GM19397 (cell line): ENCODE results near the gene PPP1CA.

Source experiments
- ATAC-seq: cut with Tn5 transposase; IDR thresholded peaks from one replicate; pipeline ENCODE4 v1.9.1; 2021; ENCODE audit warnings: mild to moderate bottlenecking, moderate library complexity; ENCODE audit not compliant: unreplicated experiment

PPP1CA gene

DNA sequence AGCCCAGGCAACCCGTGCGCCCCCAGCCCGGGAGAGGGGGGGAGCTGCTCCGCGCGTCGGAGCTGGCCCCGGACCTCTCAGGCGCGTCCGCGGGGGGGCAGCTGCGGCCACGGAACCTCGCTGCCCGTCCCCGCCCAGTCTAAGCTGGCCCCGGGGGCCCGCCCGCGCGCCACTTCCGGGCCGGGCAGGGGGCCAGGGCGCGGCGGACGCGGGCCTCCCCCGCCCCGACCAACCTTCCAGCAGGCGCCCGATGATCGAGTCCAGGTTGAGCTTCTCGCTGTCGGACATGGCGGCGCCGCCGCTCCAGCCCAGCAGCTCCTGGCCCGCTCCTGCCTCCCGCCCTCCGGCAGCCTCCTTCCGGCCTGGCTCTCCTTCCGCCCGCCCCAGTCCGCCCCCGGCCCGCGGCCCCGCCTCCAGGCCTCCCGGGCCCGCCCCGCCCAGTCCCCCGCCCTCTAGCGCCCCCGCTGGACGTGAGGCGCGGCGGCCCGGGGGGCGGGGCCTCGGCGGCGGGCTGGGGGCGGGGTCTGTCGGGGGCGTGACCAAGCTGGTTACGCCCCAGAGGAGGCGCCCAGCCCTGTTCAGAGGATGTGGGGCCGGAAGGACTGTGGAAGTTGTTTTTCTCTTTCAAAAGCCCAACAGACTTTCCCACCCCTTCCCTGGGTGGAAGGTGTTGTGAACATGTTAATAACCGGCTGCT lies at the start of gene PPP1CA:
TSS of gene PPP1CA (minus strand) at position 364 of the 697 bp plus-strand sequence. CDS start at position 288, 76 bp downstream.
- ATAC-seq = peak; percentile 69

DNA sequence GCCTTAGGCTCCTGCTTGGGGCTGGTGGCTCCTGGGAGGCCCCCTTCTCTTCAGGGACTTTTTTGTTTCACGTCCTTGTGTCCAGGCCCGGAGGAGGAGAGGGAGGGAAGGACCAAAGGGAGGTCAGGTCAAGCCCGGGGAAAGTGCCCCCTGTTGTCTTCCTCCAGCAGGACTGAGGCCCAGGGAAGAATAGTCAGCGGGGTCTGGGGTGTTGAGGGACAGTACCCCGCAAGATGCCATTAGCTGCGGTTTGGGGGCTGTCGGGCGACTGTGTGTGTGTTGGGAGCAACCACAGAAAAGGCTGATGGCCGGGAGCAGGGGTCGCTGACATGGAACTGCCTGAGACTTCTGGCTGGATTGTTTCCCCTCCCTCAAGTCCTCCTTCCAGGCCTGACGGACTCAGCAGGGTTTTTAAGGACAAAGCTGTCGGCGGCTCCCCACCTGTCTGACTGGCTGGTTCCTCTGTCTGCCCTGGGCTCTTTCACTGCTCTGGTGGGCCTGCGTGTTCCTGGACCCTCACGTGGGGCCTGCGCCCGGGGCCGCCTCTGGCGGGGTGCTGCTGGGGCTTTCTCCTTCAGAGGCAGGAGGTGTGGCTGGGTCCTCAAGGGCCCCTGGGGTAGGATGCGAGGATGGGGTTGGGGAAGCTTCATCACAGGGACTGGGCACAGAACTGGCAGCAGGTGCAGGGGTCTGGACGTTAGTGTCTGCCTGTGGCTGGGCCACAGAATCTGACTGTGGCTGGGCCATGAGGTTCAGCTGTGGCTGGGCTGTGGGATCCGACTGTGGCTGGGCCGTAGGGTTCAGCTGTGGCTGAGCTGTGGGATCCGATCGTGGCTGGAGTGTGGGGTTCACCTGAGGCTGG lies 49.4 kb upstream of the PPP1CA start:
- no peak for ATAC-seq

DNA sequence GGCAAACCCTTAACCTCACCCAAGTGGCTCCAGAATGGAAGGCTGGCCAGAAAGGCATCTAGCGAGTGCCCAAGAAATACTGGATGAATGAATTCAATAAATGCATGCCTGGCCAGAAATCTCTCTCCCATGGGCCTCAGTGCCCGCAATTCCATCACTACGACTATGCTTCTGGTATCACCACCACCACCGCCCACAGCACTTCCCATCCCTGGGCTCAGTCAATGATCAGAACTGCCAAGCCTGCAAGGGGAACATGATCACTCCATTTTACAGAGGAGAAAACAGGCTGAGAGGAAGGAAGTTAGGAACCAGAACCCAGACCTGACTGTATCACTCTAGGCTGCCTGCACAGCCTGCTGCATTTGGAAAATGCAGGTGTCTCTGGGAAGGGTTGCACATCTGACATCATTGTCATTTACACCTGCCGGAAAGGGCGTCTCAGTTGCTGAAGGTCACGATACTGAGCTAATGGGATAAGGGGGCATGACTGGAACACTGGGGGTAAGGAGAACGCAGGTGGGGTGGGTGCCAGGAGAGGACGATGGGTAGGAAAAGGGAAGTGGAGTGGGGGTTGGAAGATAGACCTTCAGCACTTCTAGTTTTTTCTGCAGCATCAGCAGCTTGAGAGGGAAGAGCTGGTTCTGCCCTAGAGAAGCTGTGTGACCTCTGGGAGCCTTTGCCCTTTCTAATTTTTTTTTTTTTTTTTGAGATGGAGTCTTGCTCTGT lies 47.6 kb upstream of the PPP1CA start:
- no peak for ATAC-seq

DNA sequence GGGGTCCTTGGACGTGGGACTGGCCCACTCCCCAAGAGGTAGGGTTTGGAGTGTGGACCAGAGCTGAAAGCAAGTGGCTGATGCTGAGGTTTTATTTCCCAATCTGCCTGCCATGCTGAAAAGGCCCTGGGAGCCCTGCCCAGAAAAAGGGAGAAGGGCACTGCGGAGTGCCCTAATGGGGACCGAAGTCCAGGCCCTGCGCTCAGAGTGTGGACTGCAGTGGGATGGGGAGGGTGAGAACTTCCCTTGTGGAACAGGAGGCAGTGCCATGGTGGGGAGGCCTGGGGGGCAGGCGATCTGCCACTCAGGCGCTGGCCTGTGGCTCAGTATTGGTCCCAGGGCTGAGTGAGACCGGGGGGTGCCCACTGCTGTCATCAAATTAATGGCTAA lies 46.6 kb upstream of the PPP1CA start:
- no peak for ATAC-seq

DNA sequence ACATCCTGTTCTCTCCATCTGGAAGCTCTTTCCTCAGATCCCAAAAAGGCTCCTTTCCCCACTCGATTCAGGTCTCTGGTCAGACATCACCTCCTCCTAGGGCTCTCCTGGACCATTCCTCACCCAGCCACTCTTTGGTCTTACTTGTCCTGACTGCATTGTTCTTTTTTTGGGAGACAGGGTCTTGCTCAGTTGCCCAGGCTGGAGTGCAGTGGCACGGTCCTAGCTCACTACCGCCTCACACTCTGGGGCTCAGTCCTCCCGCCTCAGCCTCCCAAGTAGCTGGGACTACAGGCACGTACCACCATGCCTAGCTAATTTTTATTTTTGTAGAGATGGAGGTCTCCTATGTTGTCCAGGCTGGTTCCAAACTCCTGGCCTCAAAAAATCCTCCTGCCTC lies 43.9 kb upstream of the PPP1CA start:
- no peak for ATAC-seq

DNA sequence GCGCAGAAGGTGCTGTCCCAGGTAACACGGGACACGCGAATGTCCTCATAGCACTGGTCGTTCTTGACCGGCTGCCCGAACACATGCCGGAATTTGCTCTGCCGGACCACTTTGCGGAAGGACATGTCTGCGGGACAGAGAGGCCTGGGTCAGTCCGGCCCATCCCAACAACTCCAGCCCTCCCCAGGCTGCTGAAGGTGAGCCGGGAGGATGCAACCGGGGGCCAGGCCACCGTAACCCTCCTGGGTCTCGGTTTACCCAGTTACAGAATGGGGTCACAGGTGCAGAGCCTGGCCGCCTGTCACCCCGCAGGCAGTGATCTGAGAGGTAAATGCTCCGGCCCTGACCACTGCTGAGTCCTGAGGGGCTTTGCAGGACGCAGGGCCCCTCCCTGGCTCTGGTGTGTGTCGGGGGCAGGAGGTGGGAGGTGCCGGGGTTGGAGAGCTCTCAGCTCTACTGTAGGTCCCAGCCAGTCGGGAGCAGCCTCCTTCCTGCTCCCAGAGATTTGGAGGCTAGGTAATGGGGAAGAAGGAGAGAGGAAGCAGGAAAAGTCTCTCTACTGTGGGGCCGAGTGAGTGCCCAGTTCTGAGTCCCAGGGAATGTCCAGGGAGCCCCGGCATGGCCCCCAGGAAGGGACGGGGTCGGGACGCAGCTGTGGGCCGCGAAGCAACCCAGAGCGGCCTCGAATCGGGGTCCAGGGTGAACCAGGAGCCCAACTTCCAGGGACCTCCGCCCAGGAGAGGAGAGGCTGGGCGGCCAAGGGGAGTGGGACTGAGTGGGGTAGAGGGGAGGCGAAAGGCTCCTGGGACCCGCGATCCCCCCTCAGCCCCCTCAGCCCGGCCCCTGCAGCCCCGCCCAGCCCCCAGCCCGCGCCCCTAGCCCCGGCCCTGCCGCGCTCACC lies 41.1 kb upstream of the PPP1CA start:
- ATAC-seq = no peak

DNA sequence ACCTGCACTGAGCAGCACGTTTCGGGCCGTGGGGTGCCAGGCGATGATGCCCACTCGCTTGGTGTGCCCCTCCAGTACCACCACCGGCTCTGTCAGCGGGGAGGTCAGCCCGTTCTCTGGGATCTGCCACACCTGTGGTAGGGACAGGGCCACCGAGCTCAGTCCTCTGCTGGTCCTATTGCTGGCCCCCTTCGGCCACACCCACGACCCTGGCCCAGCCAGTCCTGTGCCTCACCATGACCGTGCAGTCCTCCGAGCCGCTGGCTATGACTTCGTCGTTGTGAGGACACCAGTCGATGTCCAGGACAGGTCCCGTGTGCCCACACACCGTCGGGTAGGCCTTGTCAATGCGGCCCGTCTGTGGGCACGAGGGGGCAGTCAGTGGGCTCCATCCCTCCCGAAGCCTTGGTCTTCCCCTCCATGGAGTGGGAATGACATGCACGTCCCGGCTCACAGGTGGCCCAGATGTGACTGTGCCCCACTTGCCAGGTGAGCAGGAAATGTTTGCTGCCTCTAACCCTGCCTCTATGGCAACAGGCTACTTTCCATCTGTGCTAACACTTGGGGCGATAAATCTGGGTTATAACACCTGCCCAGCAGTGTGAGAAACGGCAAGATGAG lies 40.2 kb upstream of the PPP1CA start:
- ATAC-seq = no peak

DNA sequence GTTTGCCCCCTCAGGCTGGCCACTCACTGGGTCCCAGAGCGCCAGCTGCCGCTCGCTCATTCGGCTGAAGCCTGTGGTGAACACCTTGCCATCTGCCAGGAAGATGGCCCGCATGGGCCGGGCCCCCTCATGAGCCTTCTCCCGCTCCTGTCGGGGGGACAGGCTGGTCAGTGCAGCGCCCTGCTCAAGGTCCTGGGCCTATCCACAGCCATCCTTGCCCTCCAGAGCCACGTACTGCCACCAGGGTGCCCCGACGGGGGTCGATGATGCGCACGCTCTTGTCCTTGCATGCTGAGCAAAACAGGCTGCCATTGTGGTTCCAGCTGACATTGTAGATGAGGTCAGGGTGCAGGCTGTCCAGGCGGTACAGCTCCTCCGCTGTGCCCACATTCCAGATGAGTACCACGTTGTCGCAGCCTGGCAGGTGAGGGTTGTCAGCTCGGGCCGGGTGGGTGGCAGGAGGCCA lies 39.5 kb upstream of the PPP1CA start:
- no peak for ATAC-seq

DNA sequence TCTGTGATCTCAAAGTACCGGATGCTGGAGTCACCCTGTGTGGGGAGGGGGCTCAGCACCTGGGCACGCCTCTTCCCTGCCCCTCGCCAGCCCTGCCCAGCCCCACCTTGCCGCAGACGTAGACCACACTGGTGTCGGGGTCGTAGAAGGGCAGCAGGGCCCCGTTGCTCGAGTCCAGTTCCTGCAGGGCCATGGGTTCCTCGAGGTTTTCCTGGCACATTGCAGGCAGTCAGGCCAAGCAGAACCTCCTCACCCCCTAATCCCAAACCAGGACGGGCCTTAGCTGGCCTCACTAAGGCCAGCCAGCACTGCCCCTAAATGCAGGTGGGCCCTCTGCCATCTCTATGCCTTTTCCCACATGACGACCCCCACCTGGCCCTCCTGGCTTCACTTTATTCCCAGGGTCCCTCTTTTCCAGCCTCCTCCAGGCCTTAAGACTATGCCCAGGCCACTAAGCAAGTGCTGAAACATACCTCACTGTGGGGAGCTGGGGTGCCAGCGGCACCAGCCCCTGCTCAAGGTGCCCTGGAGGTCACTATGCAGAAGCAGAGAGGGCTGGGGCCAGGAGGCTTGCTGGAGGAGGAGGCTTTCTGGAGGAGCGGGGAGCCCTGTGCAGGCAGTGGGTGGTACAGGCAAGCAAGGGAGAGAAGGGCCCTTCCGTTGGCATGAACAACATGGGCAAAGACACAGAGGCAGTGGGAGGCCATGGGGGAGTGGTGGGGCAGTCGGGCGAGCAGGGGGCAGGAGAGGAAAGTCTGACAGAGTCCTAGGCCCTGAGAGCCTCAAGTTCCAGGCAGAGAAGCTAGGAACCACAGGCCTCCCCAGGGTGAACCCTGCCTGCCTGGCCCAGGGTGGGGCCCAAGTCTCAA lies 38.8 kb upstream of the PPP1CA start:
- no peak for ATAC-seq

DNA sequence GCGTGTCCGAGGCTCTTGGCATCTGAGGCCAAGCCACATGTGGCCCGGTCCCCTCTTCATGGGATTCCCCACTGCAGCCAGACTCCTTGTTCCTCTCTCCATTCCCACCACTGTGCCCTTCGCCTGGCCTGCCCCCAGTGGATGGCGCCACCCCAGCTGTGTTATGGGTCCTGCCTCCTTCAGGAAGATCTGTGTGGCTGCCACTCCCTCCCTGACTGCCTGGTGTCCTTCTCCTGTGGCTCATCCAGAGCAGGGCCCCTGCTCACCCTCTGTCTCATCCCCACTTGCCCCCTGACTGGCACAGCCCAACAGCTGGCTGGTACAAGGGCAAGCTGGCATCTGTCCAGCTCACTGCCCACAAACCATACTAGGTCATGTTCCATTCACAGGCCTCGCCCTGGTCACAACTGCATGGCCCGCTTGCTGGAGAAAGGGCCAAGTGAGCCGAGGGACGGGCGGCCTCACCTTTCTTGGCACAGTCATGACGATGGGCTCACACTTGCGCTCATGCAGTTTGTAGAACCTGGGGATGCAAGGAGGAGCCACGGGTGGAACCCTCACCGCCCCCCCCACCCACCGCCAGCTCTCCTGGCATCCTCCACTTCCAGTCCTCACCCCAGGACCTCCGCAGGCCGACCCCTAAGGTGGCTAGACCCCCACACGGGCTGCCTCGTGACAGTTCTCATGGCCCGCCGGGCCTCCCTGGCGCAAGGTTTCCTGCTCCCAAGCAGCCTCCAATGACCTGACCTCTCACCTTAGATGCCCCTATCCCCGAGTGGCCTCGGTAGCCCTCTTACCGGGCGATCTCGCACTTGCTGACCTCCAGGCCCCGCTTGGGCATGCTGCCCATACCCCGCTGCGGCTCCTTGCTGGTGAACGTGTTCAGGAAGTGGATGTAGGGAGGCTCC lies 37.9 kb upstream of the PPP1CA start:
- no peak for ATAC-seq

DNA sequence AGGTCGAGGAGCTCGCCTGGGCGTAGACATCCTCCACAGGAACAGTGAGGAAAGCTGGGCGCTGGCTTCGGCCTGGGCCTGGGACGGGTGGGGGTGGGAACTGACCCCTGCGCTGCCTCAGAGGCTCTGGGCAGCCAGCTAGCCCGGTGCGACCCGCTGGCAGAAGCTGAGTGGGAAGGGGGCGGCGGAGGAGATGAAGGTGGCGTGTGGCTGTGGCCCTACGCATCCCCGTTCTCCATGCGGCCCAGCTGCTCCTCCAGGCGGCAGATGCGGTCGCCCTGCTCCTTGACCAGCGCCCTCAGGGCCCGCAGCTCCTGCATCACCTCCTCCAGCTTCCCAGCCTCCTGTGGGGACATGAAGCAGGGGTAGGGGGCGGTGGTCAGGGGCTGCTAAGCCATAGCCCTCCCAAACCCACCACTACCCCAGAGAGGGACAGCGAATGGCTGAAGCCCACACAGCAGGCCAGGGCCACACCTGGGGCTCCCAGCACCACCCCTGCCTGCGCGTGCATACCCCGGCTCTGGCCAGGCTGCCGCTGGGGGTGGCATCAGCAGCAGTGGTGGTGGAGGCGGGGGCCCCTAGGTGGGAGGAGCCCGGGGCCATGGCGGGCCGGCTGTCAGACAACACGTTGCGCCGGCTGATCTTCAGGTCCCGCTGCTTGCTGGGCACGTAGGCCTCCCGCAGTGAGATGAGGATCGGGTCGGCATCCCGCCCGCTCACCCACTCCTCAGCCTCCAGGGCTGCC lies 36.7 kb upstream of the PPP1CA start:
- ATAC-seq = no peak

DNA sequence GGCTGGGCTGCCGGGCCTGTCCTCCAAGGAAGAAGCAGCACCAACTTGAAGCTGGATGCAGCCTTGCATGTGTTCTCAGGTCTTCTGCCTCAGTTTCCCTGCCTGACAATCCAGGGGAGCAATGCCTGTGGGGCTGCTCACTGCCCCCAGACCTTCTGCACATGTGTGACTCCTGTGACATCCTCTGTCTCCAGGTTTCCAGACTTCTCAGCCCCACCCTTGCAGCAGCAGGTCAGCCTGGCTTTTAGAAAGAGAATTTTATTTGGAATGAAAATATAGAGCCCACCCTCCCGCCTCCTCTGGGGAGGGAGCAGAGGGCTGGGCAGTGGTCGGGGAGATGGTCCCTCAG lies 36.1 kb upstream of the PPP1CA start:
- ATAC-seq = no peak

DNA sequence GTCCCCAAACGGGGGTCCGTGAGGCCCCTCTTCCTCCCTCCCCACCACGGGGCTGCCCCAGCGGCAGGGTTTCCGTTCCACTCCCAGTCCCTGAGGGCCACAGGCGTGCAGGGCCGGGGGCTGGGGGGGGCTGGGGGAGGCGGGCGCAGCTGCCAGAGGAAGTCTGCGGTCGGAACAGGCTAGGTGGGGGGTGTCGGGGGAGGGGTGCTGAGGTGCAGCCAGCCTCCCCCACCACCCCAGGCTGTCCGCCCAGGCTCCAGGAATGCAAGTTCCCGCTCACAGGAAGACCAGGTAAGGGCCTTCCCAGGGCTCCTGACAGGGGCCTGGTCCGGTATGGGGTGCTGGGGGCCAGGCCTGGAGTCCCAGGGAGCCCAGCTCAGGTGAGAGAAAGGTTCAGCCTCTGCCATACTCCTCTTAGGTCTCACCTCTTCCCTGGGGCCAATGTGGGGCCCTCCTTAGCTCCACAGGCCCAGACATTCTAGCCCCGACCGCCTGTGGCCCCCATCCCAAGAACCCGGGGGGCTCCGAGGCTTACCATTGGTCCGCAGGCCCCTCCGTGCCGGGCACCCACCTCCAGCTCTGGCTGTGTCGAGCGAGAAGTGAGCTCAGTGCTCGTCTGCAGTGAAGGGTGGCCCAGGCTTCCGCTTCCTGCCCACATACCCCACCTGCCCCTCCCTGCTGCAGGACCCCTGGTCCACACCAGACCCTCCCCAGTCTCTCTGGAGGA lies 35.6 kb upstream of the PPP1CA start, which contains the start of gene PTPRCAP:
TSS of gene PTPRCAP (minus strand) at position 601 of the 727 bp plus-strand sequence. CDS start at position 538, 63 bp downstream.
- ATAC-seq = peak; percentile 40

DNA sequence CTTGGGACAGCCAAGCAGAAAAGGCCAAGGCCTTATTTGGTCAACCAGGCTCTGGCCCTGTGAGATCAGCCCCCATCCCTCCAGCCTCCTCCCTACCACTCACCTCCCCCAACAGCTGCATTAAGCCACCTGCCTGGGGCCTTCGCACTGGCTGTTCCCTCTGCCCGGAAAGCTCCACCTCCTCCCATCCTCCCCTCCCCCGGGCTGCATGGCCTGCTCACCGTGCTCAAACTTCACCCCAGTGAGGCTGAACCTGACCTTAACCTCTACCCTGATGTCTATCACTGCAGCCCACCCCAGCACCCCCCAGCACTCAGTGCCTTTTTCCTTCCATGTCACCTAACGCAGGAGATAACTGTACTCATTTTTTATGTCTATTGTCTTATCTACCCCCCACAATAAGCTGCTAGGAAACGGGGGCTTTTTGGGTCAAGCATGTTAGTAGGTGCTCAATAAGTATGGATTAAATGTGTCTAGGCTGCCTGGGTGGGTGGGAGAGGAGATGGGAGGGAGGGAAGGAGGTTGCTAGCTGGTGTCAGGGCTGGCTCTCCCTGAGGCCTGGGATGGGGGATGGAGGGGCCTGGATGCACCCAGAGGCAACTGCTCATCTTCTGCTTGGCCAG lies 34.9 kb upstream of the PPP1CA start:
- no peak for ATAC-seq

DNA sequence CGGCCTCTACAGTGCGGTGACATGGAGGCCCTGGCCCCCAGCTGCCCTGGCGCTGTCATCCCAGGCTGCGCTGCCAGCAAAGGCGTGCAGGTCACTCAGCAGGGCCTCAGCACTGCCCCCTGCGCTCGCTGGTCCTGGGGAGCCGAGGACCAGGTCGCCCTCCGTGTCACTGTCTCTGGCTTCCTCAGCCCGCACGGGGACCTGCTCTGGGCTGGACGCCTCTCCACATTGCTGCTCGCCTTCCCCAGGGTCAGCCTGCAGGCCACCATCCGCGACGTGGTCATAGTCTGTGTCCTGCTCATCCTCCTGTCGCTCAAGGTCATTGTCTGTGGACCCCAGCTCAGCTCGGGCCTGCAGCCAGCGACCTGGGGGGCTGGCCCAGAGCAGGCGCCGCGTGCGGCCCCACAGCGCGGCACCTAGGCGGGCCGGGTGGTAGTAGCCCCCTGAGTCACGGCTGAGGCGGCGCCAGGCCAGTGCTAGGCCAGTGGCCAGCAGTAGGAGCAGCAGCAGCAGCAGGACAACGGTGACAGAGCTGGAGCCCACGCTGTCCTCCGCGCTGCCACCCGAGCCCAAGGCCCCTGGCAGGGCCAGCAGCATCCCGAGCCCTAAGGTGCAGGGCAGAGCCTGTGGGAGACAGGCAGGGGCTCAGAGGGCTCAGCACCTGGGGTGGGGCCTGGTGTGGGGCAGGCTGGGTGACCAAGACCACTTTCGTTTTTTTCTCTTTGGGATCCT lies 34.2 kb upstream of the PPP1CA start:
- ATAC-seq = no peak
